ENCODE measurements around the gene PCDHGA3. TPM values are rescaled to one million over a fixed set of nuclear protein-coding genes. Genes with fewer than 3 reads are reported as not detected.
A peak's percentile ranks its signal among the peaks of the same experiment; 100 is the strongest.
"Not testable (repeated sequence)": the region's sequence is repeated elsewhere in the genome, so short reads cannot be mapped to it uniquely, and the experiment has no call there.

The PCDHGA3 gene
- total RNA-seq, 2 donors from 2014 or later: 5.3 to 9.1 TPM

DNA sequence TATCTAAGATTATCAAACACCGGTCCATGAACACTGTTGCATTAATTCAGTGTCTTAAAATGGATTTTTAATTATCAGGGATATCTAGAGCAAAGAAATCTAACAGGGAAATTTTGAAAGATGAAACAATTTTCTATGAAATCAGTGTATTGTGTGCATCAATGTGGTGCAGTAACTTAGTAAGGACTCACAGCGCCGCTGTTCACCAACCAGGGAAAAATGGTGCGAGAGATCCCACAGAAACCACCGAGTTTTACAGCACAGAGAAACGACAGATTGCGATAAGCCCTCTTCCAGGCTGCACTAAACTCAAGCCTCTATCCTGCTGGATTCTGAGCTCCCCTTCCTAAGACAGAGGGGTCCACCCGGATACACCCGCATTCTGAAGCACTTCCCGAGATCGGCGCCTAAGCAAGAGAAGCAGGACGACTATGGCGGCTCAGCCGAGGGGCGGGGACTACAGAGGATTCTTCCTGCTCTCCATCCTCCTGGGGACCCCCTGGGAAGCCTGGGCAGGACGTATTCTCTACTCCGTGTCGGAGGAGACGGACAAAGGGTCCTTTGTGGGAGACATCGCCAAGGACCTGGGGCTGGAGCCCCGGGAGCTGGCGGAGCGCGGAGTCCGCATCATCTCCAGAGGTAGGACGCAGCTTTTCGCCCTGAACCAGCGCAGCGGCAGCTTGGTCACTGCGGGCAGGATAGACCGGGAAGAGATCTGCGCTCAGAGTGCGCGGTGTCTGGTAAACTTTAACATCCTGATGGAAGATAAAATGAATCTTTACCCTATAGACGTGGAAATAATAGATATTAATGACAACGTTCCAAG, 39.1 kb downstream of the PCDHGA3 start, which contains the start of gene PCDHGA7:
Gene PCDHGA7 (plus strand): TSS at position 274 of the 826 bp plus-strand sequence. CDS start 158 bp downstream, at position 432.
- Histone ChIP-seq H3K9me3 (peaks cover 95% of the 10 kb centered on the region), H3K36me3 (no peaks in the 10 kb centered on the region), H3K27me3 (replicated peaks; ENCODE audit: insufficient read depth) (no peaks in the 10 kb centered on the region), H3K4me3 (peak within 1 kb of the TSS; percentile 19), H3K4me1 (ENCODE audit: control insufficient read depth in 1 of 2, low read depth in 2 of 2) (no peaks in the 10 kb centered on the region), H3K27ac (no peak within 1 kb of the TSS)
- TF ChIP-seq, protein P1, sequence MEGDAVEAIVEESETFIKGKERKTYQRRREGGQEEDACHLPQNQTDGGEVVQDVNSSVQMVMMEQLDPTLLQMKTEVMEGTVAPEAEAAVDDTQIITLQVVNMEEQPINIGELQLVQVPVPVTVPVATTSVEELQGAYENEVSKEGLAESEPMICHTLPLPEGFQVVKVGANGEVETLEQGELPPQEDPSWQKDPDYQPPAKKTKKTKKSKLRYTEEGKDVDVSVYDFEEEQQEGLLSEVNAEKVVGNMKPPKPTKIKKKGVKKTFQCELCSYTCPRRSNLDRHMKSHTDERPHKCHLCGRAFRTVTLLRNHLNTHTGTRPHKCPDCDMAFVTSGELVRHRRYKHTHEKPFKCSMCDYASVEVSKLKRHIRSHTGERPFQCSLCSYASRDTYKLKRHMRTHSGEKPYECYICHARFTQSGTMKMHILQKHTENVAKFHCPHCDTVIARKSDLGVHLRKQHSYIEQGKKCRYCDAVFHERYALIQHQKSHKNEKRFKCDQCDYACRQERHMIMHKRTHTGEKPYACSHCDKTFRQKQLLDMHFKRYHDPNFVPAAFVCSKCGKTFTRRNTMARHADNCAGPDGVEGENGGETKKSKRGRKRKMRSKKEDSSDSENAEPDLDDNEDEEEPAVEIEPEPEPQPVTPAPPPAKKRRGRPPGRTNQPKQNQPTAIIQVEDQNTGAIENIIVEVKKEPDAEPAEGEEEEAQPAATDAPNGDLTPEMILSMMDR (IDR thresholded peaks at IDR 0.05): no peak
- DNase-seq (ENCODE audit: low spot score) (no peak), ATAC-seq (ENCODE audit: insufficient number of reproducible peaks, low FRiP score, low read depth) (no peak)

DNA sequence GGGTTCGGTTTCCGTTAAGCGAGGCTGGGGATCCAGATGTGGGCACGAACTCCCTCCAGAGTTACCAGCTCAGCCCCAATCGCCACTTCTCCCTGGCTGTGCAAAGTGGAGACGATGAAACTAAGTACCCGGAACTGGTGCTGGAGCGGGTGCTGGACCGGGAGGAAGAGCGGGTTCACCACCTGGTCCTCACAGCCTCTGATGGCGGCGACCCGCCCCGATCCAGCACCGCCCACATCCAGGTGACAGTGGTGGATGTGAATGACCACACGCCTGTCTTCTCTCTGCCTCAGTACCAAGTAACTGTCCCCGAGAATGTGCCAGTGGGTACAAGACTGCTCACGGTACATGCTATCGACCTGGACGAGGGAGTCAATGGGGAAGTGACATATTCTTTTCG, 39.7 kb downstream of the PCDHGA3 start:
- H3K27ac ChIP-seq: no peak overlapping the region
- TF ChIP-seq, protein P1 (IDR thresholded peaks at IDR 0.05): no peak
- H3K4me1 ChIP-seq (ENCODE audit: control insufficient read depth in 1 of 2, low read depth in 2 of 2): no peaks in the 10 kb centered on the region
- H3K27me3 ChIP-seq (replicated peaks; ENCODE audit: insufficient read depth): no peaks in the 10 kb centered on the region
- H3K9me3 ChIP-seq: peaks cover 90% of the 10 kb centered on the region
- ATAC-seq (ENCODE audit: insufficient number of reproducible peaks, low FRiP score, low read depth) (no peak), DNase-seq (ENCODE audit: low spot score) (no peak)
- H3K36me3 ChIP-seq: no peaks in the 10 kb centered on the region
- peak overlapping the region; percentile 19 for H3K4me3 ChIP-seq

DNA sequence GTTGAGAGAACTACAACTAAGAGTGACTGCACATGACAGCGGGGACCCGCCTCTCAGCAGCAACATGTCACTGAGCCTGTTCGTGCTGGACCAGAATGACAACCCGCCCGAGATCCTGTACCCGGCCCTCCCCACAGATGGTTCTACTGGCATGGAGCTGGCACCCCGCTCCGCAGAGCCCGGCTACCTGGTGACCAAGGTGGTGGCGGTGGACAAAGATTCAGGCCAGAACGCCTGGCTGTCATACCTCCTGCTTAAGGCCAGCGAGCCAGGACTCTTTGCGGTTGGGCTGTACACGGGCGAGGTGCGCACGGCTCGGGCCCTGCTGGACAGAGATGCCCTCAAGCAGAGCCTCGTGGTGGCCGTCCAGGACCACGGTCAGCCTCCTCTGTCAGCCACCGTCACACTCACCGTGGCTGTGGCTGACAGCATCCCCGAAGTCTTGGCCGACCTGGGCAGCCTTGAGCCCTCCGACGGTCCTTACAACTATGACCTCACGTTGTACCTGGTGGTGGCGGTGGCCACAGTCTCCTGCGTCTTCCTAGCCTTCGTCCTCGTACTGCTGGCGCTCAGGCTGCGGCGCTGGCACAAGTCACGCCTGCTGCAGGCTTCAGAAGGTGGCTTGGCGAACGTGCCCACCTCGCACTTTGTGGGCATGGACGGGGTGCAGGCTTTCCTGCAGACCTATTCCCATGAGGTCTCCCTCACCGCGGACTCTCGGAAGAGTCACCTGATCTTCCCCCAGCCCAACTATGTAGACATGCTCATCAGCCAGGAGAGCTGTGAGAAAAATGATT, 41.0 kb downstream of the PCDHGA3 start:
- H3K4me1 ChIP-seq (ENCODE audit: control insufficient read depth in 1 of 2, low read depth in 2 of 2): no peaks in the 10 kb centered on the region
- H3K9me3 ChIP-seq: peaks cover 93% of the 10 kb centered on the region
- DNase-seq (ENCODE audit: low spot score) (no peak), ATAC-seq (ENCODE audit: insufficient number of reproducible peaks, low FRiP score, low read depth) (no peak)
- no peak overlapping the region for H3K27ac ChIP-seq
- no peaks in the 10 kb centered on the region for H3K36me3 ChIP-seq
- H3K4me3 ChIP-seq: peak overlapping the region; percentile 8
- TF ChIP-seq, protein P1 (IDR thresholded peaks at IDR 0.05): no peak
- no peaks in the 10 kb centered on the region for H3K27me3 ChIP-seq (replicated peaks; ENCODE audit: insufficient read depth)

DNA sequence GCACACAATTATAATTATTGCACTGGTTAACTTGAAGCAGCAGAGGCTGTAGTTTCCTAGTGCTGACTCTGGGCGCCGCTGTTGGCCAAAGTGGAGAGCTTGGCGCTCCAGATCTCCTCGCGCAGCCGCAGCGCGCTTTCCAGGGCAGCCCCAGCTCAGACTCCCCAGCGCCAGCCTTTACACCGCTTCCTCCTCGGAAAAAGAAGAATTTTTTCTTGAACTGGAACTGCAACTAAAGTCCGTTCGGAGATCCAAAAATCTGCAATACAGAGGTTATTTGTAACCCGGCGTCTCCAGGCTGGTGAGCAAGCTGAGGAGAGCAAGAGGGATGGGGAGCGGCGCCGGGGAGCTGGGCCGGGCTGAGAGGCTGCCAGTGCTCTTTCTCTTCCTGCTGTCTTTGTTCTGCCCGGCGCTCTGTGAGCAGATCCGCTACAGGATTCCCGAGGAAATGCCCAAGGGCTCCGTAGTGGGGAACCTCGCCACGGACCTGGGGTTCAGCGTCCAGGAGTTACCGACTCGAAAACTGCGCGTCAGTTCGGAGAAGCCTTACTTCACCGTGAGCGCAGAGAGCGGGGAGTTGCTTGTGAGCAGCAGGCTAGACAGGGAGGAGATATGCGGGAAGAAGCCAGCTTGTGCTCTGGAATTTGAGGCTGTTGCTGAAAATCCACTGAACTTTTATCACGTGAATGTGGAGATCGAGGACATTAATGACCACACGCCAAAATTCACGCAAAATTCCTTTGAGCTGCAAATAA, 44.1 kb downstream of the PCDHGA3 start, which contains the start of gene PCDHGB4:
Gene PCDHGB4 (plus strand): TSS at position 142 of the 755 bp plus-strand sequence. CDS start 187 bp downstream, at position 329.
- H3K36me3 ChIP-seq; DNase-seq (ENCODE audit: low spot score); H3K4me1 ChIP-seq (ENCODE audit: control insufficient read depth in 1 of 2, low read depth in 2 of 2); ATAC-seq (ENCODE audit: insufficient number of reproducible peaks, low FRiP score, low read depth); H3K27me3 ChIP-seq (replicated peaks; ENCODE audit: insufficient read depth); H3K27ac ChIP-seq: not testable (repeated sequence)
- H3K4me3 ChIP-seq: peak within 1 kb of the TSS; percentile 37
- H3K9me3 ChIP-seq: peaks cover 95% of the 10 kb centered on the region

DNA sequence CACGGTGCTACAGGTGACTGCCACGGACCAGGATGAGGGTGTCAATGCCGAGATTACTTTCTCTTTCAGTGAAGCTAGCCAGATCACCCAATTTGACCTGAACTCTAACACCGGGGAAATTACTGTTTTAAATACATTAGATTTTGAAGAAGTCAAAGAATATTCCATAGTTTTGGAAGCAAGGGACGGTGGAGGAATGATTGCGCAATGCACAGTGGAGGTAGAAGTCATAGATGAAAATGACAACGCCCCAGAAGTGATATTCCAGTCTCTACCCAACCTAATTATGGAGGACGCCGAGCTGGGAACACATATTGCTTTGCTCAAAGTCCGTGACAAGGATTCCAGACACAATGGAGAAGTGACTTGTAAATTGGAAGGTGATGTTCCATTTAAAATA, 45.0 kb downstream of the PCDHGA3 start:
- H3K36me3 ChIP-seq: peaks cover 5% of the 10 kb centered on the region
- no peaks in the 10 kb centered on the region for H3K4me1 ChIP-seq (ENCODE audit: control insufficient read depth in 1 of 2, low read depth in 2 of 2)
- no peak for ATAC-seq (ENCODE audit: insufficient number of reproducible peaks, low FRiP score, low read depth)
- TF ChIP-seq, protein P1 (IDR thresholded peaks at IDR 0.05): no peak
- DNase-seq (ENCODE audit: low spot score): no peak
- no peak overlapping the region for H3K4me3 ChIP-seq
- H3K27ac ChIP-seq: no peak overlapping the region
- H3K9me3 ChIP-seq: peaks cover 95% of the 10 kb centered on the region
- no peaks in the 10 kb centered on the region for H3K27me3 ChIP-seq (replicated peaks; ENCODE audit: insufficient read depth)
